GM20000 (cell line): ENCODE results near the gene PTEN.
A peak's percentile ranks its signal among the peaks of the same experiment; 100 is the strongest.

Experiments
- DNase-seq: peaks from one replicate; pipeline ENCODE4 v3.0.0; 2012; ENCODE audit warnings: low spot score
- CTCF ChIP-seq: IDR thresholded peaks from 2 replicates; pipeline ENCODE4 v1.5.1; 2012; ENCODE audit warnings: mild to moderate bottlenecking, control low read depth; ENCODE audit errors: extremely low read depth, missing control alignments

PTEN gene

DNA sequence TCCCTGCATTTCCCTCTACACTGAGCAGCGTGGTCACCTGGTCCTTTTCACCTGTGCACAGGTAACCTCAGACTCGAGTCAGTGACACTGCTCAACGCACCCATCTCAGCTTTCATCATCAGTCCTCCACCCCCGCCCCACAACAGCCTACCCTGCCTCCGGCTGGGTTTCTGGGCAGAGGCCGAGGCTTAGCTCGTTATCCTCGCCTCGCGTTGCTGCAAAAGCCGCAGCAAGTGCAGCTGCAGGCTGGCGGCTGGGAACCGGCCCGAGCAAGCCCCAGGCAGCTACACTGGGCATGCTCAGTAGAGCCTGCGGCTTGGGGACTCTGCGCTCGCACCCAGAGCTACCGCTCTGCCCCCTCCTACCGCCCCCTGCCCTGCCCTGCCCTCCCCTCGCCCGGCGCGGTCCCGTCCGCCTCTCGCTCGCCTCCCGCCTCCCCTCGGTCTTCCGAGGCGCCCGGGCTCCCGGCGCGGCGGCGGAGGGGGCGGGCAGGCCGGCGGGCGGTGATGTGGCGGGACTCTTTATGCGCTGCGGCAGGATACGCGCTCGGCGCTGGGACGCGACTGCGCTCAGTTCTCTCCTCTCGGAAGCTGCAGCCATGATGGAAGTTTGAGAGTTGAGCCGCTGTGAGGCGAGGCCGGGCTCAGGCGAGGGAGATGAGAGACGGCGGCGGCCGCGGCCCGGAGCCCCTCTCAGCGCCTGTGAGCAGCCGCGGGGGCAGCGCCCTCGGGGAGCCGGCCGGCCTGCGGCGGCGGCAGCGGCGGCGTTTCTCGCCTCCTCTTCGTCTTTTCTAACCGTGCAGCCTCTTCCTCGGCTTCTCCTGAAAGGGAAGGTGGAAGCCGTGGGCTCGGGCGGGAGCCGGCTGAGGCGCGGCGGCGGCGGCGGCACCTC, at the start of gene PTEN, which contains the start of gene KLLN:
TSS of gene PTEN (plus strand) at position 573 of the 891 bp plus-strand sequence. CDS start 845 bp downstream, outside the sequence.
TSS of gene KLLN (minus strand) at position 481 of the 891 bp plus-strand sequence. CDS start 1,046 bp downstream, outside the sequence.
- no peak for TF ChIP-seq CTCF
- DNase-seq = peak; percentile 88

- no peak for TF ChIP-seq CTCF
- DNase-seq = no peak
Measured at GRCh38 chr10:87816163-87816897, 47.1 kb upstream of the PTEN start.

GRCh38 chr10:87816898-87817608, 46.4 kb upstream of the PTEN start:
- no peak for TF ChIP-seq CTCF

DNA sequence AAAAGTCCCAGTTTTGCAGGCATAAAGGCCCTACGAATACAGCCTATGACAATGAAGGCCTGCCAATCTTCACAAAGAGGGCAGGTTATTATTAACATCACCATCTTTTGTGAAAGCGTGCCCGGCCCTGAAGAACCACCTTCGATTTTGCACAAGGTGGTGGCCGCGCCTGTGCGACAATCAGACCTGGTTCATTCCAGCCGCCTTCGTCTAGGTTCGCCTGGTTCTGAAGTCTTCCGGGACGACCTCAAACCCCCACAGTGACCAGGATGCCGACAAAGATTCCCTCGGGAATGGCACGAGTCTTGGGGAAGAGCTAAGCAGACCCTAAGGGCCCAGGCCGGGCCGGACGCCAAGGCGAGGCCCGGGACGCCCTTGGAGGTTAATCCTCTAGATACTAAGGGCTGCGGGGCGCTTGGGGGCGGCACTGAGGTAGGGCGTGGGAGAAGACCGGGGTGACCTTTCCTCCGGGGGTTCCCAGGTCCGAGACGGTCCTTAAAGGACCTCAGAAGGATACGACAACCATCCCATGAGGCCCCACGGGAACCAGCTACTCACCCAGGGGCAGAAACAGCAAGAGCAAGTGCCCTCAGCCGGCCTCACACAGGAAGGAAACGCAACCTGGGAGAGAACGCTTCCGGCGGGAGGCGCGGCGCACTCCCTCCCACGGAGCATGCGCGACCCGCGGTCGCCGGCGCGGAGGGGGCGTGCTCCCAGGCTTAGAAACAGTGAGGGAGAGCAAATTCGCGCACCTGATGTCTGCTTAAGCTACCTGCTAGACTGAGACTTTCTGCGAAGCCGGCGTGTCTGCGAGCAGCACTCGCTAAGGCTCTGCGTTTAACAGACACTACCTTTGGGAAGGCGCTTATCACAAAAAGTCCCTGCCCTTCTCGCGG, 45.6 kb upstream of the PTEN start, which contains the start of gene ATAD1:
TSS of gene ATAD1 (minus strand) at position 618 of the 896 bp plus-strand sequence. CDS start 3,627 bp downstream, outside the sequence.
- TF ChIP-seq CTCF = peak; percentile 34
- DNase-seq = peak; percentile 80

More at GRCh38 chr10:87816898-87817608, 46.4 kb upstream of the PTEN start:
- no peak for DNase-seq

DNA sequence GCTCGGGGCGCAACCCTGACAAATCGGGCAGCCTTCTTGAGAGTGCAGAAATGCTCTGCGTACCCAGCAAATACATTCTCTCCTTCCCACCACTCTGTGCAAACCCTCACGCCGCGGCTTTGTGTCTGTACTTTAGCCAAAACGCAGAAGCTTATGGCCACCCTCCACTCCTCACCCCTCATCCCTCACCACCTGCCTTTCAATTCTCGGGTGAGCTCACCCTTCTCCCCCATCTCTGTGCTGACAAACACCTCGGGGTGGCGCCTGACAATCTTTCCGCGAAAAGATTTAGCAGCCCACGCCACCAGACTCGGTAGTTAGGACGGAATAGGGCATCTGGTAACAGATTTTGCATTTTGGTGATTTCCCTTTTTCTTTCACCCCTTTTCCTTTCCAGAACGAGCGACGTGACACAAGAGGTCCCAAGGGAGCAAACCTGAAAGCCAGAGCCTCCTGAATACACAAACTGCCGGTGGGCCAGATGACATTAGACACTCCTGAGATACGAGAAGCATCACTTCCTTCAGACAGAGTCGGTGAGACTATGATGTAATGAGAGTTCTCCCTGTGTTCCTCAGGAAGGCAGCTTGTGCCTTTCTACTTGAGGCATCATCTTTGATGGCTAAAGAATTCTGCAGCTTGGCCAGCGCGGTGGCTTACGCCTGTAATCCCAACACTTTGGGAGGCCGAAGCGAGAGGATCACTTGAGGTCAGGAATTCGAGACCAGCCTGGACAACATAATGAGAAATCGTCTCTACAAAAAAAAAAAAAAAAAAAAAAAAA, 44.7 kb upstream of the PTEN start:
- TF ChIP-seq CTCF = no peak
- DNase-seq = peak; percentile 54

DNA sequence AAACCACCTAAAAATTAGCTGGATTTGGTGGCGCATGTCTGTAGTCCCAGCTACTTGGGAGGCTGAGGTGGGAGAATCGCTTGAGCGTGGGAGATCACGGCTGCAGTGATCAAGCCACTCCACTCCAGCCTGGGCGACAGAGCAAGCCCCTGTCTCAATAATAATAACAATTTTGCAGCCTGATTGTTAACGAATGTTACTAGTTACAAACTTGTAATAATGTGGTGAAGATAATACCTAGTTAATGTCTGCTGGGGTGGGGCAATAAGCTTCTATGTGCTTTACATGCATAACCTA, 44.2 kb upstream of the PTEN start:
- TF ChIP-seq CTCF = no peak
- DNase-seq = no peak
